T-helper 22 cell (primary cell): ENCODE measurements around the gene DRAM2.

Source experiments
- DNase-seq: peaks from one replicate; pipeline ENCODE4 v3.0.0-alpha.2; 2020; ENCODE audit warnings: low read depth

Gene DRAM2

DNA sequence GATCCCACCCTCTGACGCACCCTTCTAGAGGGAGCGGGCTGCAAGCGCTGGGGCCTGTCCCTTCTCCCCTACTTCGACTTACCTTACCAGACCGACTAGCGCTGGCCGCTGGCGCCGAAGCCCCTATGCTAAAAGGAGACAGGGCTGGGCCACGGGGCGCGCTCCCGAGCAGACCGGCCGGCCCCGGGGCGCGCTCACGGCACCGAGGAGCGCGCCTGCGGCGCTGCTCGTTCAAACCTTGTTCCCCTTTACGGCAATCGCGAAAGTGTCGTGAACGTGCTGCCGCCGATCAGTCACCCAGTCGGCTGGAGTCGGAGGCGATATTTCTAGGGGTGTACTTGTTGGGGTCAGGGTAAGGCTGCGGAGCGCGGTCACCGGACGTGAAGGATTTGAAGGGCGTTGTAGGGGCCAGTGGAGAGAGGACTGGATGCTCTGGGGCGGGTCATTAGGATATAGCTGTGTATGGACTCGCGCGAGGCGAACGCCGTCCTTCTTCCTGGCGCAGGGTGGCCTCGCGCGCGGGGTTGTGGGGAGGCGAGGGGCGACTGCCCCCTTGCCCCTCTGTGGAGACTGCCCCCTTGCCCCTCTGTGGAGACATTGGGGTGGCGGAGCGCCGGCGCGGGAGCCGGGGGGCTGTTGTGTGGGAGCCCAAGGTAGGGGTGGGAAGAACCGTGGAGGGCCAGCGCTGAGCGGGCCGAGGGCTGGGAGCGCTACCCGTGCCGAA lies at the start of gene DRAM2, which contains the start of gene CEPT1:
Gene DRAM2 (minus strand): TSS at position 138 of the 724 bp plus-strand sequence. CDS start 8,539 bp downstream, outside the sequence.
Gene CEPT1 (plus strand): TSS at position 268 of the 724 bp plus-strand sequence. CDS start 7,492 bp downstream, outside the sequence.
- DNase-seq: peak; percentile 87

DNA sequence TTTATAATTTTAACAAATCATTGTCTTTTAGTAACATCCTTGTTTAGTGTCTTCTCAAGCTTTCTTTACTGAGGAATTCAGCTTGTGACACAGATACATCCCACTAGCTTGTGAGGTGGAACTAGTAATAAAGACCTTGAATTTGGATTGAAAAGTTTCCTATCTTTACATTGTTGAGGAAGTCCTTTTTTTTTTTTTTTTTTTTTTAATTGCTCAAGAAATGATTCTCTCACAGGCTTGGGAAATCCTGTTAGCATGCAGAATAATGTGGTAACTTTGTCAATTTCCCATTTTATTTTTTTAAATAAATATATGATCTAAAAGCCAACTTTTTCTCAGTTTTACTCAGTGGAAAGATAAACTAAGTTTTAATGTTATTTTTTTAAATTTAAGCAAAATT lies 44.8 kb upstream of the DRAM2 start:
- DNase-seq: no peak

DNA sequence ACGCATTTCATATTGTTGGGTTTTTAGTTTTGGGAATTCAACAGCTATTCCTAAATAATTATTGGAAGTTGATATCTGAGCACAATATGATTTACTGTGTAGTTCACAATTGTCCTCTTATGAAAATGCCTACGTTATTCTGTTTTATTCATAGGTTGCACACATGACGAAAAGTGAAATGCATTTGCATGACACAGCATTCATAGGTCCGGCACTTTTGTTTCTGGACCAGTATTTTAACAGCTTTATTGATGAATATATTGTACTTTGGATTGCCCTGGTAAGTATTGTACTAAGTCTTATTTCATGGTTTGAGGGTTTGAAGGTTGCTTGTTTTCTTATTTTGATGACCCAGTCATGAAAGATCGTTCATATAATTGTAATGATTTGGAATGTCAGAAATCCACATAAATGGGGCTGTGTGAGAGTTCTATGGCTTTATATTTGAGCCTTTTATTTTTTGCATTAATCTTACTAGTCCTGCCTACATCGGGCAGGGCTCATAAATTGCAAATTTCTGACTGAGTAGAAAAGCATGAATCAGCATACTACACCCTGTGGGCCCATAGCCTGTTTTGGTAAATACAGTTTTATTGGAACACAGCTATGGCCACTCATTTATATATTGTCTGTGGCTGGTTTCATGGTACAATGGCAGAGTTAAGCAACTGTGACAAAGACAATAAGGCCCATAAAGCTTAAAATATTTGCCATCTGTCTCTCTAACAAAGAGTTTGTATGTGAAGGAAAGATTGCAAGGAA lies 43.6 kb upstream of the DRAM2 start:
- DNase-seq: no peak

DNA sequence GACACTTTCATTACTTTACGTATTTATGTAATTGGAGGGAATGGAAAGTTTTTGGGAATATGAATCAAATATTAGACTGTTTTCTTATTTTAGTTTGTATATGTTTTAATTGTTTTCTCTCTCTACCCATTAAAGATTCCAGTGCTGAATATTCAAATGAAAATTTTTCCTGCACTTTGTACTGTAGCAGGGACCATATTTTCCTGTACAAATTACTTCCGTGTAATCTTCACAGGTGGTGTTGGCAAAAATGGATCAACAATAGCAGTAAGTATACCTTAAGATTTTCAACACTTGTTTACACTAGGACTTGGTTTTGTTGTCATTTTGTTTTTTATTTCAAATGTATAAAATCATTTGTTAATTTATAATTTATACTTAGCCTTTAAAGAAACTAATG lies 42.2 kb upstream of the DRAM2 start:
- DNase-seq: no peak

DNA sequence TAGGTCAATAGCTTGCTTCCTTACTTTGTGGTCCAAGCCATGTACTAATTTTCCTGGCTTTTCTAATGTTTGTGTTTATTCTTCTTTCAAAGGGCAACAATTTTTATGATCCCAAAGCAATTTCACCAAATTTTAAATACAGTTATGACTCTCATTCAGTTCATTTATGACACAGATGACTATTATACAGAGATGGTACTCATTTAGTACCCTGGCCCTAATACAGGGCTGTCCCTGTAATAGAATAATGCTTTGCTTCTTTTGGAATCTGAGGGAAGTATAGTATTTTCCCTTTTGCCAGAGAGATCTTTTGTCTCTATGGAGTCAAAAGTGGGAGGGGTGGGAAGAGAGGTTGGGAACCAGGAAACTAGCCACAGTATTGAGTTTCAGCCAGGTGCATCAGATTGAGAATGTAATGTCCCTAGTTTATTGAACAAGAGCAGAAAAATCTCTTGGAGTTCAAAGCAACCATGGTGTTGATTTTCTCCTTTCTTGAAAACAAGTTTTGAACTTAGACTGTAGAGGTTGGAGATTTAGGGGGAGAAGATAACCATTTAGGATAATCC lies 40.2 kb upstream of the DRAM2 start:
- DNase-seq: no peak

DNA sequence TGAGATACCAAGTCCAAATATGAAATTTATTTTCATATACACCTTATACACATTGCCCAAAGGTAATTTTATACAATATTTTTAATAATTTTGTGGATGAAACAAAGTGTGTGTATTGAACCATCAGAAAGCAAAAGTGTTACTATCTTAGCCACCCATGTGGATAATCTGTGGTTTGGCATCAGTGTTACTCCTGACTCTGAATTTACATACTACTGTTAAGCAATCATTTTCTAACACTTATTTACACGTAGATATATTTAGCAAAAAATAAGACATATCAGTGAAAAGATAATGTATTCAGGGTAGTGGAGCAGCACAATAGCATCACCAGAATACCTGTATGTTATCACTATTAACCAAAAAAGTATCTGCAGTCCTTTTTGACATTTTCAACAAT lies 36.8 kb upstream of the DRAM2 start:
- DNase-seq: no peak

DNA sequence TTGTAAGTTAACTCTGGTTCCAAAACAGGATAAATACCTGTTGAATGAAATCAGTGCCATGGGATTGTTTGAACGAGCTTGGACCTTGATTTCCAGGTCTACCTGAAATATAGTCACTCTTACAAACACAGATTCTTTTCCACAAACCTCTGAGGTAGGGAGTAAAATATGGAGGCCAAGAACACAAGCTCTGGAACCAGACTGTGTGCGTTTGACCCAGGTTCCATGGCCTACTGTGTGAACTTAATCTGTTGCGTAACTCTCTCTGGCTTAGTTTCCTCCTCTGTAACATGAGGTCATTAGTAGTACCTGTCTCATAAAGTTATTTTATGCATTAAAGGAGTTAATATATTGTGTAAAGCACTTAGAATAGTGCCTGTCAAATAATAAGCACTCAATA lies 35.5 kb upstream of the DRAM2 start:
- no peak for DNase-seq

DNA sequence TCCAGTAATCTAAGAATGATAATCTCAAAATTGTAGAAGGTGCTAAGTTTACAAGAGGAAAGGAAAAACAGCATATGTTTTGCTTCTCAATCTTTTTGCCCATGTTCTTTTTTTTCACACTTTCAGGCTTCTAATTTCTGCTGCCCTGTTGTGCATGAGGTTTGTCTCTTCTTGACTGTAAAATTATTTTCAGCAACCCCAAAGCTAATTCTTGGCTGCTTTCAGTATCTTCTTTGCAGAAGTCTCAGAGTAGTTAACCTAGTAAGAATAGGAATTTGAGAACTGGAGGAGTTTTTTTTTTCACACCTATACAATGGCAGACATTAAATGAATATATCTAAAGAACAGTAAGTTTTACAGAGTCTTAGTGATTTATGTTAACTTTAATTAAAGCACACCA lies 34.2 kb upstream of the DRAM2 start:
- no peak for DNase-seq

DNA sequence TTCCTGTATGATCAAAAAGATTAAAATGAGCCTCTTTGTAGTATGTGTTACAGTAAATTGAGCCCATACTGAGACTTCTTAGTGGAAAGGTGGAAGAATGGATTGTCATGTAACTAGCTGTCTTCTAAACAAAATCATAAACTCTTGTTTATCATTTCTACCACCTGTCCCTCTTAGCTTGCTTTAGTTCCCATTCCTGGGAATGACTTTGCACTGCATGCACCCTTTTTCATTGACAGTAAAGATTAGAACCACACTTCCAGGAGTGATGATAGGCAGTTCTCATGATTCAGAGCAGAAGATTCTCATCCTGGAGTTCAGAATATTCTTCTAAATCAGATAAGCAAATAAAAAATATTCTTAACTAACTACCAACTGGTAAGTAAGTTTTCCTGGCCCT lies 32.6 kb upstream of the DRAM2 start:
- no peak for DNase-seq

DNA sequence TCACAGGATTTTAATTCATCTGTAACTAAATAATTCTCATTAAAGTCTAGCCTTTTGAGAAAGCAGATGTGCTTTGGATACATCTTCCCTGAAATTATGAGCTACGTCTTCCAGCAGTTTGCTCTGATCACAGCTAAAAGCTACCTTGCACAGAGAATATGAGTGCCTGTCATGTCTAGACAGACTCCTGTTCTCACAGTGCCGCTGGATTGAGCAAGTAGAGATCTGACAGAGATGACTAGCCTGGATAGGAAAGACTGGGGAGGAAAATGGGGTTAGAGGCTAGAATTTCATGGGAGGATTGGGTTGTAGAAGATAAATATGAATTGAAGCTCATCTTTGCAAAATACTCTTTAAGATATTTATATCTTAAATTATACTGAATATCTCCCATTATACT lies 24.3 kb upstream of the DRAM2 start:
- no peak for DNase-seq

DNA sequence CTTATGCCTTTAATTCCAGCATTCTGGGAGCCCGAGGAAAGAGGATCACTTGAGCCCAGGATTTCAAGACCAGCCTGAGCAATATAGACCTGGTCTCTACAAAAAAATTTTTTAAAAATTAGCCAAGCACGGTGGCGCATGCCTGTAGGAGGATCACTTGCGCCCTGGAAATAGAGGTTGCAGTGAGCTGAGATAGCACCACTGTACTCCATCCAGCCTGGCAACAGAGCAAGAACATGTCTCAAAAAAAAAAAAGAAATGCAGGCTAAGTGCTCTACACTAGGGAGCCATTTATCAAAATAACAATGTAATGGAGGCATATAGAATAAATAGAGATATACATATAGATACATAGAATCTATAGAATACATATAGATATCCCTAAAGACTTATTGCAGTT lies 23.5 kb upstream of the DRAM2 start:
- DNase-seq: no peak

DNA sequence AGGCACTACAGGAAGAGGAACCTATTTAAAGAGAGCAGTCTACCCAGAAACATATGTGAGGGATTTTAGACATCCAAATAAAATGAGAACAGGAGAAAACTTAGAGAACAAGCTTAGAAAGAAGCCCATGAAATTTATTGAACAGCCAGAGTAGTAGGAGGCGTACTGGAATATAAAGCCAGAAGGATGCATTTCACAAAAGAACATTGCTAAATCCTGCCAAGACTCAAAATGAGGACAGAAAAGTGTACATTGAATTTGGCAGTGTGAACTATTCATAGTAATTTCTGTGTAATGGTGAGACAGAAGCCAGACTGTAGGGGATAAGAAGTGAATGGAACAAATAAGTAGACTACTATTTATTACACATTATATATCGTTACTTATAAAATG lies 22.6 kb upstream of the DRAM2 start:
- DNase-seq: no peak

DNA sequence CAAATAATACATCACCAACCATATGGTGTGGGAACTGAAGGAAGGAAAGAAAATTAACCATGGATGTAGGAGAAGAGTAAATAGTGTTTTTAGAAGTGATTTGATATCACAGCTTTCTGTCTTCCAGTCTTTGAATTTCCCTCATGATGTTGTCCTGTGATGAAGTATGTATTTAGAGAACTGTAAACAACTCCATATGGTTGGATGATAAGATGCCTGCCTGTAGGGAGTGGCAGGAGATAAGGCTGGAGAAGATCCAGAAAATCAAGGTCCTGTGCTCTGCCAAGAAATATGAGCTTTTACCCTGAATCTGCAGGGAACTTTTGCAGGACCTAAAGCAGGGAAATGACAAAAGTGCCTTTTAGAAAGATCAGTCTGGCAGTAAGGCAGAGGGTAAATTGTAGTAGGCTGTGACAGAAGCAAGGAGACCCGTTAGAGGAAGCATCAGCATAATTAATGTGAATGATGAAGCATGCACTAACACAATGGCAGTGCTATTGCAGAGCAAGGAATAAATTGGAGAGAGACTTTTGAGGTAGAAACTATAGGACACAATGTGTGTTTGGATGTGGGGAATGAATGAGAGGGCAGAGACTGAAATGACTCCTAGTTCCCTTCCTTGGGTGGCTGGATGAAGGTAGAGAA lies 22.1 kb upstream of the DRAM2 start:
- no peak for DNase-seq

DNA sequence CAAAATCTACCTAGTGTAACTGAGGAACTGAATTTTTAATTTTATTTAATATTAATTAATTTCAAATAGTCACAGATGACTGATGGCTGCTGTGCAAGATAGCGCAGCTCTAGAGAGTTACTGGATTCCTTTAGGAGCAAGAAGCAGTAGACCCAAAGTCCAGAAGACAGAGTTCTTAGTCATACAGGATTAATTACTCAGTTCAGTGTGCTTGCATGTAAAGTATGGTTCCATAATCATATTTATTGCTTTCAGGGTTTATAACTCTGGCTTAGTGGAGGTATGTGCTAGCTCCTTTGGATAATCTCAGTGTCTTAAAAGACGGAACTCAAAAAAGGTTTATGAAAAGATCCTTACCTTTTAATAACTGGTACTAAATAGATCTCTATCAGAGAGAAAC lies 17.5 kb upstream of the DRAM2 start:
- DNase-seq: no peak

DNA sequence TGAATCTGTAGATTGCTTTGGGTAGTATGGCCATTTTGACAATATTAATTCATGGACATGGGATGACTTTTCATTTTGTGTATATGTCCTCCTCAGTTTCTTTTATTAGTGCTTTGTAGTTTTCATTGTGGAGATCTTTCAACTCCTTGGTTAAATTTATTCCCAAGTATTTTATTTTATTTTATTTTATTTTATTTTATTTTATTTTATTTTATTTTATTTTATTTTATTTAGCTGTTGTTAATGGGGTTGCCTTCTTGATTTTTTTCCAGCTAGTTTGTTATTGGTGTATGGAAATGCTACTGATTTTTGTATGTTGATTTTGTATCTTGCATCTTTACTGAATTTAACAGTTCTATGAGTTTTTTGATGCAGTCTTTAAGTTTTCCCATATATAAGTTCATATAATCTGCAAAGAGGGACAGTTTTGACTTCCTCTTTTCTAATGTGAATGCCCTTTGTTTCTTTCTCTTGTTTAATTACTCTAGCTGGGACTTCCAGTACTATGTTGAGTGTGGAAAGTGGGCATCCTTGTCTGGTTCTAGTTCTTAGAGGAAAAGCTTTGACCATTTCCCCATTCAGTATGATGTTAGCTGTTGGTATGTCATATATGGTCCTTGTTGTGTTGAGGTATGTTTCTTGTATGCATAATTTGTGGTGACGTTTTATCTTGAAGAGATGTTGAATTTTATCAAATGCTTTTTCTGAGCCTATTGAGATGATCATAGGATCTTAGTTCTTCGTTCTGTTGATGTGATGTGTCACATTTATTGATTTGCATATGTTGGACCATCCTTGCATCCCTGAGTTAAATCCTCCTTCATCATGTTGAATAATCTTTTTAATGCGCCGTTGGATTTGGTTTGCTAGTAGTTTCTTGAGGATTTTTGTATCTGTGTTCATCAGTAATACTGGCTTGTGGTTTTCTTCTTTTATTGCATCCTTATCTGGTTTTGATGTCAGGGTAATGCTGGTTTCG lies 14.4 kb upstream of the DRAM2 start:
- no peak for DNase-seq

DNA sequence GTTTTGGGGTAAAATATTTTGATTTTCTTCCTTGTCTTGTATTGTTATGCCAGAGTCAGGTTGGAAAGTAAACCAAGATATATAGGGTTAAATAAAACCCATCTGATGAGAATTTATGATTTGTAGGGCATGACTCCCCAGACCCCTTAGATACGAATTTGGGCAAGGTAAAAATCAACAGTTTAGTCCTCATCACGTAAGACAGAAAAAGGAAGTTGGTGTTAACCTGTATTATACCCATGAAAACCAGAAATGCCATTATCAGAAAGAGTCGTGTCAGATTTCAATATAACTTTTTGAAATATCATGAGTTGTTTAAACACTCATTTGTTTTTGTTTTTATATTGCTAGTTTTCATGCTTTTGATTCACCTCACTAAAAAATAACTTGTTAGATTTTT lies 11.9 kb upstream of the DRAM2 start:
- DNase-seq: no peak

DNA sequence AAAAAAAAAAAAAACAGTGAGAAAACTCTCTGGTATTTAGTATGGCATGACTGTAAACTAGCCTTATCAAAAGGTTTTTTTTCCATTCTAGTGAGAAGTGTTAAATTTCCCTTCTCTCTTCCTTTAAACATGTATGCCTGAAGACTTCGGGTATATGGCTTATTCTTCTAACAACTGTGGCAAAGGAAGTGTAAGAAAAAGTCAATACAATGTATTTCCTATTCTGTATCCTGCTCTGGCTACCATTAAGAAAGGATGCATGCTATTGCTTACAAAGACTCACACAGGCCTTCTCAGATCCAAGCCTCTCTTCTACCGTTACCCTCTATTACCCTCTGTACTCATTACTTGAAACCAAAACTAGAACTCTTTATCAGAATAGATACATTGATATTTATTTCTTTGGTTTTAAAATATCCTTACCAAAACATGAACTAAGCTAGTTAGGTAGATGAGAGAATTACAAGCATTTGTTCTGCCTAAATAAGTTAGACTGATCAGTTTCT lies 8.5 kb upstream of the DRAM2 start:
- DNase-seq: no peak

DNA sequence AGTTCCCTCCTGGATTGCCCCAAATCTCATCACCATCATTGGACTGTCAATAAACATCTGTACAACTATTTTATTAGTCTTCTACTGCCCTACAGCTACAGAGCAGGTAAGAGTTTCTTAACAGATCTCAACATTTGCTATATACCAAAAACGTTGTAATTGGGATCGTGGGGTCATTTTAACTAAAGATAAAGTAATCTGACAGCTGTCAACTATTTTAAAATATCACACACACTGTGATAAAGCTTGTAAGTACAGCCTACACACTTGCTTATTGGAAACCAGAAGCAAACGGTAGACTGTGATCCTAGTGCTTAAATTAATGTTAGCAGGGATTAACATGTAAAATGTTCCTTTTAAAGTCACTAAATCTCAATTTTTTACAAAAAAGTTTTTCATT lies 8.1 kb upstream of the DRAM2 start:
- DNase-seq: no peak

DNA sequence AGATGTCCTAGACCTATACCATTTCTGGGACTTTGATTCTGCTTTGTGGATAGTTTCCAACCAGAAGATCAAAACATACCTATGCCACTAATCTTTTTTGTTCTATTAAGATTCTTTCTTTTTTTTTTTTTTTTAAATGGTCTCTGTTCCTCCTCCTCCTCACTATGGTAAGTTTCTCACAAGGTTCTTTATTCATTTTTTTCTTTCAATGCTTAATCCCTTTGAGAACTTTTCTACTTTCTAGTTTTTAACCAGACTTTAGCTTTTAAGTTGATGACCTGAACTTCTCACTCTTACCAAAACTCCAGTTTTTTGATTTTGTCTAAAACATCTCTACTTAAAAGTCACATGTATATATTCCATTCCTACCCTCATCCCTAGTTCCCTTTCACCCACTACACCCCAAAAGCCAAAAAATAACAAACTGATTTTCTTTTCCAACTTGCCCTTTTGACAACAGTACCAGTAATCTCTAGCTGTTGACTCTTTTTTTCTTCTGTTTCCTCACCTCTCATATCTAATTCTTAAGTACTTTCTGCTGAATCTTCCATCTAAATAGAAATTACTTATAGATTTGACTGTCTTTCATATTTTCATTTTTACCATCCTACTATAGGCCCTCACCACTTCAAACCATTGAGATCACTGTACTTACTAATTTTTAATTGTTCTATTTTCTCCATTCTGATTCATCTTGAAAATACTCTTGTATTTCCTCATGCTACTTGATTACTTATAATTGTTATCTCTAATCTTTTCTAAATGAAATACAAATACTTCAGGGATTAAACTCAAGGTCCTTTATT lies 6.3 kb upstream of the DRAM2 start:
- no peak for DNase-seq

DNA sequence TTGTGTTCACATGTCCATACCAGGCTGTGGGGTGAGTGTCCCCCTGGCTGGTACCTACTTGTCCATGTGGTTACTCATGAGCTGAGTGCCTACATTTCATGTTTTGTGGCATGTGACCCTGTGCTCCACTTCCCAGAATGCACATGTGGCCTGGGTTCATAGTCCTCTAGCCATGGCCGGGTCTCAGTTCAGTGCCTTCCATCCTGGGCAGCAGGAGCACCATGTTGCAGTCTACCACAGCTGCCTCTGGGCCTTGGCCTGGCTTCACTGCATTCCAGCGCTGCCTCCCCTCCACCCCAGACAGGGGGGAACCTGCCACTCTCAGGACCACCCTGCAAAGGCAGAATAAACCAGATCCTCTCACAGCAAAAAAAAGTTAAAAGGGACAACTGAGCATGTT lies 5.6 kb upstream of the DRAM2 start:
- DNase-seq: no peak
